ENCODE results near the gene CNN2.

Gene CNN2

GRCh38 chr19:984165-984967, 42.0 kb upstream of the CNN2 start, which contains the start of gene WDR18:
TSS of gene WDR18 (plus strand) at chr19:984345. CDS start at chr19:984354, 9 bp downstream.
- H3K4me3 ChIP-seq (ENCODE audit: control insufficient read depth, low read depth, low read length): peak within 1 kb of the TSS; percentile 92
- TF ChIP-seq CTCF (conservative IDR thresholded peaks at IDR 0.05; ENCODE audit: control insufficient read depth, insufficient read depth, low read depth, low read length): no peak
- peak; percentile 78 for DNase-seq (ENCODE audit: low read depth)

GRCh38 chr19:986083-986482, 40.3 kb upstream of the CNN2 start:
- H3K4me3 ChIP-seq (ENCODE audit: control insufficient read depth, low read depth, low read length): no peak overlapping the region
- TF ChIP-seq CTCF (conservative IDR thresholded peaks at IDR 0.05; ENCODE audit: control insufficient read depth, insufficient read depth, low read depth, low read length): no peak
- no peak for DNase-seq (ENCODE audit: low read depth)

- TF ChIP-seq CTCF (conservative IDR thresholded peaks at IDR 0.05; ENCODE audit: control insufficient read depth, insufficient read depth, low read depth, low read length): no peak
- H3K4me3 ChIP-seq (ENCODE audit: control insufficient read depth, low read depth, low read length): no peak overlapping the region
- DNase-seq (ENCODE audit: low read depth): peak; percentile 10
These were observed 38.3 kb upstream of the CNN2 start for GRCh38 chr19:988081-988480.

GRCh38 chr19:988510-988909, 37.9 kb upstream of the CNN2 start:
- H3K4me3 ChIP-seq (ENCODE audit: control insufficient read depth, low read depth, low read length): no peak overlapping the region
- DNase-seq (ENCODE audit: low read depth): no peak

GRCh38 chr19:989381-990081, 36.9 kb upstream of the CNN2 start:
- no peak overlapping the region for H3K4me3 ChIP-seq (ENCODE audit: control insufficient read depth, low read depth, low read length)
- TF ChIP-seq CTCF (conservative IDR thresholded peaks at IDR 0.05; ENCODE audit: control insufficient read depth, insufficient read depth, low read depth, low read length): no peak
- DNase-seq (ENCODE audit: low read depth): no peak

More at GRCh38 chr19:988510-988909, 37.9 kb upstream of the CNN2 start:
- TF ChIP-seq CTCF (conservative IDR thresholded peaks at IDR 0.05; ENCODE audit: control insufficient read depth, insufficient read depth, low read depth, low read length): no peak

GRCh38 chr19:990119-990571, 36.3 kb upstream of the CNN2 start:
- TF ChIP-seq CTCF (conservative IDR thresholded peaks at IDR 0.05; ENCODE audit: control insufficient read depth, insufficient read depth, low read depth, low read length): no peak
- no peak overlapping the region for H3K4me3 ChIP-seq (ENCODE audit: control insufficient read depth, low read depth, low read length)
- DNase-seq (ENCODE audit: low read depth): no peak

Data from fibroblast of mammary gland (primary cell).